CD1c-positive myeloid dendritic cell (primary cell): ENCODE results near the gene SMPD3.
A peak's percentile ranks its signal among the peaks of the same experiment; 100 is the strongest.

Experiments used
- DNase-seq: peaks from one replicate; pipeline ENCODE4 v3.0.0-alpha.2; 2016; ENCODE audit errors: extremely low spot score

Gene SMPD3

DNA sequence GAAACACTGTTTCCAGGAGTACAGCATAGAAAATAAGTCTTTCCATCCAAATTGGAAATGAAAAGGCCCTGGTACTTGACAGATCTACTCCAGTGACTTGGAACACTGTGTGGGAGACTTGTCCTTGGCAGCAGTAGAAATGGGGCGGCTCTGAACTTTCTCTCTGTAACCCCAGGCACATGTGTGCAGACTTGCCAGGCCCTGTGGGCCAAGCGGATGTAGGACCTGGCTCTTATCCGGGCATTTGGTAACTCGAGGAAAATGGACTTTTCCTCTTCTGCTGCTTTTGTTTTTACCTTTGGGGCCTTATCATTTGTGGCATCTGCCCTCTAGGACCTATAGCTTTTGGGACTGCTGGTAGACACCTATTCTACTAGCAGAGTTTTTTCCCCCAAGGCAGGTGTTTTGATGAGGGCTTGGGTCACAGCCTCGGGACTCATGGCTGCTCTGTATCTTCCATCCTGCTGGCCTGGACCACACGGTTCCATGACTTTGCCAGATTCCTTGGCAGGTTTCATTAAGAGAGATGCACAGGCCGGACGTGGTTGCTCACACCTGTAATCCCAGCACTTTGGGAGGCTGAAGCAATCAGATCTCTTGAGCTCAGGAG is 43.5 kb downstream of the SMPD3 start:
- DNase-seq, result no peak

DNA sequence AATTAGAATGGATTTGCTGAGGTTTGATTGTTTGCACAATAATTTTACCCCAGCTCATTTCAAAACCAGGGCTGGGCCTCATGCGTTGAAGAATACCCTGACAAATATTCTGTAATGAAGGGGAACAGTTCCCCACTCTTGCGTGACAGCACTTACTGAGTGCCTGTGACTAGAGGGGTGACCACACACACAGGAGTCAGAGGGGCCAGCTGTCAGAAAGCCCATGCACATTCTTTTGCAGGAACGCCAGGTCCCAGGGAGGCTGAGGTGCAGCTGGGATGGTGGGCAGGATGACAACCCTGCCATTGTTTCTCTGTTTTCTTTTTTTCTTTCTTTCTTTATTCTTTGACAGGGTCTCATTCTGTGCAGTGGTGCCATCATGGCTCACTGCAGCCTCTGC is 44.6 kb downstream of the SMPD3 start:
- no peak for DNase-seq

DNA sequence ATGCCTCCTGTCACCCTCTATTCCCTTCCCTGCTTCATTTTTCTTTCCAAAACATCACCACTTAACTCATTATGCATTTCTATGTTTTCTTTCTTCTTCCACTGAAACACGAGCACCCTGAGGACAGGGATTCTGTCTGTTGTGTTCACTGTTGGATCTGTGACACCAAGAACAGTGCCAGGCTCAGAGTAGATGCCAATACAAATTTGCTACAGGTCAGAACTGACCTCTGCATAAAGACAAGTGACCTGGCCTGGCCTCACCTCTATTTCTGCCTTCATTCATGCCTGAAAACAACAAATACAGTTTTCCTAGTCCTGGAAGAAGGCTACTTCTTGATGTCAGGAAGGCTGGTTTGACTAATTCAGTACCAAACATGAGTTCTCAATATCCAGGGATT is 45.1 kb downstream of the SMPD3 start:
- no peak for DNase-seq

- DNase-seq, result no peak
Measured at GRCh38 chr16:68402748-68403040, 45.6 kb downstream of the SMPD3 start.

GRCh38 chr16:68401871-68402747 is 46.2 kb downstream of the SMPD3 start:
- no peak for DNase-seq

- DNase-seq, result no peak
Measured at GRCh38 chr16:68400924-68401460, 47.3 kb downstream of the SMPD3 start.

GRCh38 chr16:68400083-68400923 is 48.0 kb downstream of the SMPD3 start:
- DNase-seq, result no peak

GRCh38 chr16:68399456-68399855 is 48.9 kb downstream of the SMPD3 start:
- DNase-seq, result no peak

GRCh38 chr16:68397710-68398201 is 50.6 kb downstream of the SMPD3 start:
- no peak for DNase-seq

DNA sequence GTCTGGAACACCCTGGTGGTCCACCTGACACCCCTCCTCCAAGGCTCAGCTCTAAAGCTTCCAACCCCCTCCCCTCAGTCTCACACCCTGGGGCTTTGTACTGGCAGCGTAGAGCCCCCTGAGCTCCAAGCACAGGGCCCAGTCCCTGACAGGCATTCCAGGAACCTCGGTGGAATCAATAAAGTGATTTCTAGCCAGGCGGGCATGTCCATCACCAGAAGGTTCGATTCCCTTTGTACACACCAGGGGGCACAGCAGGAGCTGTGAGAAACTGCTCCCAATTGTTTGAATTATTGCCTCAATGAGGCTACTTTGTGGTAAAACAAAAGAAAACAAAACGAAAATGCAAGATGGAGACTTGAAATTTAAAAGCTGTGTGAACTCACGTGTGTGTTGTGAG is 51.8 kb downstream of the SMPD3 start:
- DNase-seq, result peak; percentile 48

GRCh38 chr16:68395815-68396214 is 52.5 kb downstream of the SMPD3 start:
- DNase-seq, result no peak

- no peak for DNase-seq
Measured at GRCh38 chr16:68395167-68395786, 53.0 kb downstream of the SMPD3 start.

DNA sequence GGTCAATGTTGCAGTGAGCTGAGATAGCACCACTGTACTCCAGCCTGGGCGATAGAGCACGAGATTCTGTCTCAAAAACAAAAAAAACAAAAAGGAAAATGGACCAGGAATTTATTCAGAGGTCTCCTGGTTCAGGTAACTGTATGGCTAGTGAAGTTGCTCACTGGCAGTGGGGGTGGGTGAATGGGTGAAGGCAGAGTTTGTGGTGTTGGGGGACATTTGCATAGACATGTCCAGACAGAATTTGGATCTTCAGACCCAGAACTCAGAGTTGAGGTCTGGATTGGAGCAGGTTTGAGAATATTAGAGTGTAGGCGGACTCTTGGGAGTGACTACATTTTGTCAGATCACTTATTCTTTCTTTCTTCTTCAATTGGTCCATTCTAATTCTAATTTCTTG is 55.0 kb downstream of the SMPD3 start:
- no peak for DNase-seq

- DNase-seq, result no peak
Measured at GRCh38 chr16:68389750-68390371, 58.4 kb downstream of the SMPD3 start.

- DNase-seq, result no peak
Measured at GRCh38 chr16:68389006-68389405, 59.3 kb downstream of the SMPD3 start.

DNA sequence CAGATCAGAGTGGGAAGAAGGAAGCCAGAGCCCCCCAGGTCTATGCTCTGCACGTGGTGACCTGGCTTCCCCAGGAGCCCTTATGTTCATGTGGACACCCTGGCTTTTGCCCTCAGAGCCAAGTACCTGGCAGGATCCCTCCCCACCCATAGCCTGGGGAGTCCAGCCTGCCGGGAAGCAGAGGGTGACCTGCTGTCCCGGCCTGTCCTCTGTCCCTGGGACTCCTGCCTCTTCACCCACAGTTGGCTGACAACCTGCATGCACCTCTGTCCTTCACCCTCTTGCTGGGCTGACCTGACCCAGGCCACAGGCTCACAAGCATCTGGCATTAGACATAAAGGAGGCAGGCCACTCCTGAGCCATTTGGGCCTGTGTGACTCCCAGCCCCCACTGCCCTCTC is 60.2 kb downstream of the SMPD3 start:
- no peak for DNase-seq

GRCh38 chr16:68387301-68387700 is 61.0 kb downstream of the SMPD3 start:
- DNase-seq, result no peak

- DNase-seq, result no peak
Measured at GRCh38 chr16:68386628-68387027, 61.7 kb downstream of the SMPD3 start.

GRCh38 chr16:68385371-68385770 is 62.9 kb downstream of the SMPD3 start:
- peak; percentile 8 for DNase-seq

DNA sequence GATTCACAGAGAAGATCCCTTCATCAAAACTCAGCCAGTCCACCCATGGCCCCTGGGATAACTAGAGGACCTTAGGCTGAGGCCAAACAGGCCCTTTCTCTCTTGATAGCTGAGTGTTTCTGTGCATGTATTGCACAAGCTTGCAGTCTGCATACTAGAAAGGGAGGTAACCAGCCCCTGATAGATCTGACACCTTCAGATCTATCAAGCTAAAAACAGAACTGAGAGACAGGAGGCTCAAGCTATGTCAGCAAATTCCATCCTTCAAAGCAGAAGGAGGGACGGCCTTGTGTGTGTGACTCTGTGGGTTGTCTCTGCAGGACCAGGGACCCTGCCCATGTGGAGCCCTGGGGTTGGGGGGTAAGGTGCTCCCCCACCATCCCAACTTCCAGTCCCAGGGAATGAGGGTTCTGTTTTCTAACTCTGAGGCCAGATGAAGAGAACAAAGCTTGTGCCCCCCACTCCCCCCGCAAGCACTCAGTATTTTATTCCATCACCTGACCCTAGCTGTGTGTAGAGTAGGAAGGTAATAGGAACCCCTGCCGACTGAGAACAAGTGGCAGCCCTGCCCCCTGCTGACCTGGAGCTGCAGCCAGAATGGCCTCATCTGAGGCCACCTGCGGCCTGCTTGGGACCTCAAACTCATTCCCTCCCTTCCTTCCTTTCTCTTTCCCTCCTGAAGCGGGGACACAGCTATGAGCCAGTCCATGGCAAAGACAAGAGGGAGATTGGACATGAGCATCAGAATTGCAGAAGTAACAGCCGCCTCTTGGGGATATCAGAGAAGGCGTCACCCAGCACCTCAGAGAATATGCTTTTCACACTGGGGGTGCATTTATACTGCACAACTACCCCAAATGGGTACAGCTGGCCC is 63.8 kb downstream of the SMPD3 start:
- DNase-seq, result no peak
